WTC11 (cell line): ENCODE results near the gene MOB2. TPM values are rescaled to one million over a fixed set of nuclear protein-coding genes. Genes with fewer than 3 reads are reported as not detected.

Experiments
- ATAC-seq: fragments of 200-7000 bp; cut with Tn5 transposase; 2 replicates; pipeline ENCODE4 v1.10.0; 2021; ENCODE audit warnings: mild to moderate bottlenecking, moderate library complexity
- CTCF ChIA-PET: fragments of 300-600 bp; sonication (Branson Sonifier 250); formaldehyde crosslinking; loops from one replicate; lab custom pipeline; 2021; ENCODE audit warnings: antibody characterized with exemption; lab: Charles Lee
- POLR2A ChIA-PET: fragments of 350-600 bp; sonication (Branson Sonifier 250); formaldehyde crosslinking; loops from one replicate; lab custom pipeline; 2021; ENCODE audit warnings: antibody characterized with exemption; lab: Charles Lee
- DNase-seq: peaks from one replicate; pipeline ENCODE4 v3.0.0; 2021; ENCODE audit warnings: low spot score
- H3K27ac Mint-ChIP-seq: 2 replicates; pipeline ENCODE4 v1.8.0; 2021; ENCODE audit warnings: mixed read lengths
- H3K27me3 Mint-ChIP-seq: 2 replicates; pipeline ENCODE4 v1.8.0; 2021; ENCODE audit warnings: low read depth, mild to moderate bottlenecking, moderate library complexity, mixed read lengths
- H3K36me3 Mint-ChIP-seq: 2 replicates; pipeline ENCODE4 v1.8.0; 2021; ENCODE audit warnings: mixed read lengths
- H3K4me1 Mint-ChIP-seq: 2 replicates; pipeline ENCODE4 v1.8.0; 2022; ENCODE audit warnings: mixed read lengths
- H3K4me3 Mint-ChIP-seq: 2 replicates; pipeline ENCODE4 v1.8.0; 2021; ENCODE audit warnings: mild to moderate bottlenecking, moderate library complexity, mixed read lengths
- H3K9me3 Mint-ChIP-seq: 2 replicates; pipeline ENCODE4 v1.8.0; 2021; ENCODE audit warnings: mixed read lengths
- FOXP4 ChIP-seq: sonication (generic); formaldehyde crosslinking; IDR thresholded peaks from 2 replicates; pipeline ENCODE4 v1.8.0; 2022; ENCODE audit warnings: mild to moderate bottlenecking, missing genetic modification reagents
- HMGXB4 ChIP-seq: sonication (generic); formaldehyde crosslinking; IDR thresholded peaks from 2 replicates; pipeline ENCODE4 v1.8.1; 2023; ENCODE audit warnings: mild to moderate bottlenecking, moderate library complexity, missing genetic modification reagents
- JUN ChIP-seq: sonication (generic); formaldehyde crosslinking; IDR thresholded peaks from 2 replicates; pipeline ENCODE4 v1.8.0; 2023; ENCODE audit warnings: mild to moderate bottlenecking, missing genetic modification reagents
- MYBL2 ChIP-seq: sonication (generic); formaldehyde crosslinking; IDR thresholded peaks from 2 replicates; pipeline ENCODE4 v1.8.1; 2023; ENCODE audit warnings: mild to moderate bottlenecking, moderate library complexity, missing genetic modification reagents
- NFATC4 ChIP-seq: fragments of 250-450 bp; sonication (Bioruptor Pico); IDR thresholded peaks from 2 replicates; pipeline ENCODE4 v1.9.0; 2021; ENCODE audit warnings: mild to moderate bottlenecking
- NR1H2 ChIP-seq: sonication (generic); formaldehyde crosslinking; IDR thresholded peaks from 2 replicates; pipeline ENCODE4 v1.9.0; 2021; ENCODE audit warnings: mild to moderate bottlenecking, moderate library complexity, missing genetic modification reagents
- NR2C2 ChIP-seq: sonication (generic); formaldehyde crosslinking; IDR thresholded peaks from 2 replicates; pipeline ENCODE4 v1.8.0; 2022; ENCODE audit warnings: mild to moderate bottlenecking, missing genetic modification reagents
- PRDM15 ChIP-seq: sonication (generic); formaldehyde crosslinking; IDR thresholded peaks from 2 replicates; pipeline ENCODE4 v1.8.0; 2022; ENCODE audit warnings: missing genetic modification reagents
- RELA ChIP-seq: sonication (generic); formaldehyde crosslinking; IDR thresholded peaks from 2 replicates; pipeline ENCODE4 v1.8.1; 2022; ENCODE audit warnings: missing genetic modification reagents, mild to moderate bottlenecking, borderline replicate concordance
- SMAD3 ChIP-seq: sonication (generic); formaldehyde crosslinking; IDR thresholded peaks from 2 replicates; pipeline ENCODE4 v1.8.0; 2022; ENCODE audit warnings: missing genetic modification reagents, mild to moderate bottlenecking, borderline replicate concordance
- TP53 ChIP-seq: sonication (generic); formaldehyde crosslinking; IDR thresholded peaks from 2 replicates; pipeline ENCODE4 v1.8.1; 2023; ENCODE audit warnings: mild to moderate bottlenecking, missing genetic modification reagents
- USF2 ChIP-seq: sonication (generic); formaldehyde crosslinking; IDR thresholded peaks from 2 replicates; pipeline ENCODE4 v1.8.1; 2023; ENCODE audit warnings: mild to moderate bottlenecking, missing genetic modification reagents, moderate library complexity
- ZNF512 ChIP-seq: sonication (generic); formaldehyde crosslinking; IDR thresholded peaks from 2 replicates; pipeline ENCODE4 v1.8.1; 2022; ENCODE audit warnings: missing genetic modification reagents, borderline replicate concordance
- total RNA-seq: library from RNA; stranded (reverse); gene quantifications from 3 replicates; pipeline ENCODE4 v1.2.3, GENCODE V29; 2021

MOB2 gene
- total RNA-seq, 1 experiment from 2014 or later = 21.7 TPM

DNA sequence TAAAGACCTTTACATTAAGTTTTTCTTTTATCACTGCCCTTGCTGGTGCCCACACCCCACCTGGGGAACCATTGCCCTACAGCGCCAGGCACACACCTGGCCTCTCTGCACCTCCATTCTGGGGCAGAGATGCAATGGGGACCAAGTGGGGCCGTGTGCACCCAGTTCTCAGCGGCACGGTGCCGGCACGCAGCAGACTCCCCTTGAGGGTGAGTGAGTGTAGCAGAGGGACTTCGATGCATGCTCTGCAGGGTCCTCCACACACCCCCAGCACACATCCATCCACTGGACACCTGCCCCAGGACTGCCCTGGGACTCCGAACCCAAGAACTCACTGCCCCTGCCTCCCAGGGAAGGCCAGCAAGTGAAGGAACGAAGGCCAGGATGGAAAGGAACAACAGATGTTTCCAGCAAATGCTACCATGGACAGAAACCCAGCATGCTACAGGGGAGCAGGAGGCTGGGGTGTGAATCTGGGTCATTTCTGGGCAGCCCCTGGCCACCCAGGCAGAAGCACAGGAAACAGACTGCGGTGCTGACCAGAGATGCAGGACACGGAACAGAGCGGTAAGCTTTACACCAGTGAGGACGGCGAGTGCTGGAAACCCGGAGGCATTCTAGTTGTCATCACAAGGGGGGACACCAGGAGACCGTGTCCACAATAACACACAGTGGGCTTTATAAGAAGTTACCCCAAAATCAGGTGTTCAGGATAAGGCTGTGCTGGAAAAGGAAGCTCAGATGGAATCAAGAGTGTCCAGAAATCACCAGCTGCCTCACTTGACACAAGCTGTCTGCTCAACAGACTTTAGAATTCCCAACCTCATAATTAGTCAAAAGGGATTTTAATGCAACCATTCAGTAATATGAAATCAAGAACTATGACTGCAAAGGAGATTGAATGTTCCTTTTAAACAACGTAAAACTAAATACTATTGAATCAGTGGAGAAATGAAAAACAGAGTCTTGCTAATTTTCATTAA, 32.7 kb upstream of the MOB2 start (continued):
- TF ChIP-seq PRDM15 (CRISPR knock-in tag) (no peak), HMGXB4 (CRISPR knock-in tag) (no peak), TP53 (CRISPR knock-in tag) (no peak), NR2C2 (CRISPR knock-in tag) (no peak), ZNF512 (CRISPR knock-in tag) (no peak), MYBL2 (CRISPR knock-in tag) (no peak), SMAD3 (CRISPR knock-in tag) (no peak), USF2 (CRISPR knock-in tag) (no peak), JUN (CRISPR knock-in tag) (no peak)

DNA sequence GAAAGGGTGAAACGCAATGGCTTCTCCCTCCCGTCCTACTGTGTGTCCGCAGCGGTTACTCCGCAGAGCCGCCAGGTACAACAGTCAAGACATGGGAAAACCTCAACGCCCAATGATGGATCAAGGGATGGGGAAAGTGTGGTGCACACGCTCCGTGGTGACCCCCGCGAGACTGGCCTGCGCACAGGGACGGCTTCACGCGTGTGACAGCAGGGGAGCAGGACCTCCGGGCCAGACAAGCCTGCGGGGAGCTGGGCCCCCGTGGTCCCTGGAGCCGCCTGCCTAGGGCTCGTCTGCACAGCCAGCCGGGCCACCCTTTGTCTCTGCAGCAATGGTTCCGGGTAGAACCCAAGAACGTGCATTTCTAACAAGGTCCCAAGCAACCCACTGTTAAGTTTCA, 31.7 kb upstream of the MOB2 start:
- H3K27me3 Mint-ChIP-seq = no peaks in the 10 kb centered on the region
- H3K4me1 Mint-ChIP-seq = peaks cover 16% of the 10 kb centered on the region
- no peak for TF ChIP-seq NR1H2 (CRISPR knock-in tag)
- no peak for TF ChIP-seq RELA (CRISPR knock-in tag)
- TF ChIP-seq FOXP4 (CRISPR knock-in tag) = no peak
- no peak for TF ChIP-seq NFATC4
- ChIA-PET POLR2A (no interaction called here), CTCF (interaction anchor here (0.9 to 4.3 kb wide), 4 partner anchors 13 to 134 kb away, joined by 3 to 12 read pairs (median 4); no protein-coding TSS in a partner anchor)
- no peak overlapping the region for H3K4me3 Mint-ChIP-seq
- DNase-seq = no peak
- H3K9me3 Mint-ChIP-seq = no peaks in the 10 kb centered on the region
- H3K27ac Mint-ChIP-seq = no peak overlapping the region
- no peaks in the 10 kb centered on the region for H3K36me3 Mint-ChIP-seq
- no peak for ATAC-seq
